Measurements from ENCODE around the gene FILIP1L. TPM values are rescaled to one million over a fixed set of nuclear protein-coding genes. Genes with fewer than 3 reads are reported as not detected.
A peak's percentile ranks its signal among the peaks of the same experiment; 100 is the strongest.

Gene FILIP1L
- total and polyA plus RNA-seq, 2 of the 8 experiments (the other 6 are each of a cell fraction or from before 2014, with no cell fraction given) = 0.06 to 0.09 TPM

DNA sequence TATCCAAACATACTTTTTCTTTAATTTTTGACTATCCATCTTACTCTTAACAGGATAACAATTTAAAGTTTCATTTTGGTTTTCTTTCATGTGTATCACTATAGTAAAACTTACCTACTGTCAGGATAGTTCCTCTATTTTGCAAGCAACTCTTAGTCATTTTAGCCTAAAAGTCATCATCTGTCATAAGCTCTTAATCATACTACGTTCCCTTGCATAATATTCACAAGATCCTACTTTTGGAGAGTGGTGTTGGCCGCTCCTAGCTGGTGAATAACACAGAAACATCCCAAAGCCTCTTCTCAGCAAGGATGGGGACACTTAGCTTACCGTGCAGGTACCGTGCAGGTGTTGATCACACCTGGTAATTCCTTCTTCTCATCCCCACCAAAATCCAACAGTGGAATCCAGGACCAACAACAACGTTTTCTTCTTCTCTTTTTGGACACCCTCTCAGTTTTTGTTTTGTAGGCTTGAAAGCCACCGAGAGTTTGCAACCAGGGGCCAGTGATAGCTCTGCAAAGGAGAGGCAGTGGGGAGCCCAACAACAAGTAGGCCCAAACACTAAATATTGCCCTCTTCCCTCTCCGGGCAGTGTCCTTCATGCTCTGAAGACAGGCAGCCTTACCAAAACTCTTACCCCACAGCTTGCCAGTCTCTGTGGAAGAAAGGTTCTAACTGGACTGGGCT lies 433 bp downstream of the FILIP1L start:
- Histone ChIP-seq H3K4me3 (ENCODE audit: extremely low read depth in 1 of 4, insufficient read depth in 2 of 4, low read depth in 3 of 4, low read length in 4 of 4) (no peak overlapping the region), H2AK5ac (ENCODE audit: low read depth, low read length) (no peak overlapping the region), H3K4me2 (ENCODE audit: insufficient read depth in 1 of 2, low read depth in 2 of 2, low read length in 2 of 2) (no peak overlapping the region), H4K91ac (replicated peaks; ENCODE audit: insufficient read length, low read length) (no peak overlapping the region), H2BK12ac (ENCODE audit: low read depth, low read length) (no peak overlapping the region), H3K23ac (ENCODE audit: insufficient read length) (no peak overlapping the region), H2BK20ac (ENCODE audit: low read length) (no peak overlapping the region), H2BK120ac (replicated peaks; ENCODE audit: low read depth, low read length) (no peak overlapping the region), H3K56ac (replicated peaks; ENCODE audit: insufficient read length, low read depth, low read length) (no peak overlapping the region), H3K9me3 (ENCODE audit: insufficient read depth in 2 of 2, low read depth in 1 of 2, low read length in 1 of 2) (no peaks in the 10 kb centered on the region), H2BK15ac (ENCODE audit: low read length) (no peak overlapping the region), H3K4ac (replicated peaks; ENCODE audit: insufficient read length, low read depth, low read length) (no peak overlapping the region), H4K5ac (ENCODE audit: insufficient read length, low read depth, low read length) (no peak overlapping the region), H3K14ac (ENCODE audit: insufficient read length) (no peak overlapping the region), H4K20me1 (replicated peaks in 1 of 2; ENCODE audit: control insufficient read depth in 1 of 2, insufficient read depth in 2 of 2, low read length in 2 of 2) (no peaks in the 10 kb centered on the region), H3K79me1 (ENCODE audit: low read depth, low read length) (no peaks in the 10 kb centered on the region), H3K23me2 (ENCODE audit: low read depth, low read length) (no peaks in the 10 kb centered on the region), H3K27ac (ENCODE audit: low read depth, low read length) (no peak overlapping the region), H3K9ac (replicated peaks in 1 of 4; ENCODE audit: extremely low read depth in 1 of 4, low read depth in 3 of 4, low read length in 3 of 4) (no peak overlapping the region), H3K4me1 (replicated peaks in 1 of 4; ENCODE audit: control insufficient read depth in 3 of 4, insufficient read depth in 4 of 4, low read length in 3 of 4) (no peaks in the 10 kb centered on the region), H2BK5ac (ENCODE audit: low read depth, low read length) (no peak overlapping the region), H3K27me3 (replicated peaks in 1 of 4; ENCODE audit: control insufficient read depth in 3 of 4, extremely low read depth in 1 of 4, insufficient read depth in 3 of 4, low read length in 3 of 4) (no peaks in the 10 kb centered on the region), H2AFZ (ENCODE audit: low read length) (no peak overlapping the region), H3K18ac (ENCODE audit: extremely low read depth, low read length) (no peak overlapping the region), H3K79me2 (ENCODE audit: control insufficient read depth in 1 of 2, insufficient read depth in 2 of 2, low read length in 2 of 2) (no peaks in the 10 kb centered on the region), H3K36me3 (ENCODE audit: control insufficient read depth in 2 of 4, insufficient read depth in 4 of 4, low read length in 3 of 4) (no peaks in the 10 kb centered on the region), H4K8ac (ENCODE audit: extremely low read depth, insufficient read depth, low read length) (peak overlapping the region; percentile 68; the same call in 1 of the 2 replicates)
- TF ChIP-seq RNF2 (IDR thresholded peaks at IDR 0.05; ENCODE audit: borderline replicate concordance, low read depth, low read length, missing control alignments, poor library complexity, severe bottlenecking) (no peak), MAFK (IDR thresholded peaks at IDR 0.05; ENCODE audit: low read depth, low read length) (no peak), POLR2AphosphoS5 (IDR thresholded peaks at IDR 0.05; ENCODE audit: low read depth, low read length) (no peak), SAP30 (IDR thresholded peaks at IDR 0.05; ENCODE audit: insufficient read depth, insufficient replicate concordance, low read length) (no peak), HDAC2 (IDR thresholded peaks at IDR 0.05; ENCODE audit: borderline replicate concordance in 1 of 2, low read depth in 2 of 2, low read length in 2 of 2) (no peak), POU5F1 (IDR thresholded peaks at IDR 0.05; ENCODE audit: low read depth, low read length) (no peak), CBX5 (IDR thresholded peaks at IDR 0.05; ENCODE audit: low read depth, low read length) (no peak), YY1 (IDR thresholded peaks at IDR 0.05; ENCODE audit: low read depth, low read length) (no peak), RFX5 (IDR thresholded peaks at IDR 0.05; ENCODE audit: borderline replicate concordance, low read depth, low read length) (no peak)
- TF ChIP-seq, protein P1, sequence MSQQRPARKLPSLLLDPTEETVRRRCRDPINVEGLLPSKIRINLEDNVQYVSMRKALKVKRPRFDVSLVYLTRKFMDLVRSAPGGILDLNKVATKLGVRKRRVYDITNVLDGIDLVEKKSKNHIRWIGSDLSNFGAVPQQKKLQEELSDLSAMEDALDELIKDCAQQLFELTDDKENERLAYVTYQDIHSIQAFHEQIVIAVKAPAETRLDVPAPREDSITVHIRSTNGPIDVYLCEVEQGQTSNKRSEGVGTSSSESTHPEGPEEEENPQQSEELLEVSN (IDR thresholded peaks at IDR 0.05) = no peak
- ChIA-PET CTCF (ENCODE audit: partially characterized antibody) (no interaction called here), POLR2A (ENCODE audit: partially characterized antibody) (interaction anchor here (1.1 to 1.3 kb wide), 2 partner anchors 11 to 15 kb away, joined by 3 read pairs; no protein-coding TSS in a partner anchor)
- 94% methylated on average over 7 of the region's 7 CpGs; no CpG with 5 or more reads in 1 of the 2 experiments for WGBS, 2 experiments (ENCODE audit: extremely low coverage in 1 of 2, insufficient coverage in 1 of 2, insufficient read length in 1 of 2, insufficient replicate concordance in 2 of 2, low coverage in 1 of 2, low lambda C conversion rate in 2 of 2, missing lambda C conversion rate in 1 of 2)
- DNase-seq (ENCODE audit: low read depth in 1 of 2, low spot score in 2 of 2) = no peak
- FAIRE-seq = no peak

All from H1 (cell line).